Neural progenitor cell (in vitro differentiated cells): ENCODE measurements around the gene MBD4.
"Not testable (repeated sequence)": the region's sequence is repeated elsewhere in the genome, so short reads cannot be mapped to it uniquely, and the experiment has no call there.

Experiments used
- CTCF ChIP-seq: fragments of 200-600 bp; sonication (generic); IDR thresholded peaks from 2 replicates; pipeline ENCODE4 v1.5.1; 2017; ENCODE audit warnings: antibody characterized with exemption, mild to moderate bottlenecking
- EZH2phosphoT487 ChIP-seq: fragments of 200-600 bp; sonication (generic); IDR thresholded peaks from 2 replicates; pipeline ENCODE4 v1.6.1; 2017; ENCODE audit warnings: antibody characterized with exemption

GRCh38 chr3:129413238-129413637 is 26.5 kb downstream of the MBD4 start:
- TF ChIP-seq CTCF, EZH2phosphoT487: not testable (repeated sequence)
